Measurements from ENCODE around the gene STARD3.
A peak's percentile ranks its signal among the peaks of the same experiment; 100 is the strongest.

Gene STARD3

DNA sequence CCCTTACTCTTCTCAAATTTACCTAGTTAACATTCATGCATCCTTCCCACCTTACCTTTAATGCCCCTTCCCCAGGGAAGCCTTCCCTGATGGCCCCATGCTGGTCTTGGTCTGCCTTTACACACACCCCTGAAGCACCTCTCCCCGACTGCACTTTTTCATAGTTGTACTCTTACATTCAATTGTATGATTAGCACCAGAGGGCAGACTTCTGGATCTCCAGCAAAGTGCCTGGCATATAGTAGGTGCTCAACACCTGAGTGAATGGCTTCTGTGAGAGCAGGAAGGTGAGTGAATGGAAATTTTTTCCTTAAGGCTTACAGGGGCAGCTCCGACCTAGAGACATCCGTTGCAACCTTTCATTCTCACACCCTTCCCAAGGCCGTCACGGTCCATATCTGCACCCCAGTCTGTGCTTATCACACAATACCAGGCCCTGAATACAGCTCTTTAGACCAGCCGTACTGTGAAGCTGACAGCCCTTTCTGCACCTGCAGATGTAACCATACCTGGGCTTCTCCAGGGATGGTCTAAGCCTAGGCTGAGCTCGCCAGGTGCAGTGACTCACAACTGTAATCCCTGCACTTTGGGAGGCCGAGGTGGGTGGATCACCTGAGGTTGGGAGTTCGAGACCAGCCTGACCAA, 46.5 kb downstream of the STARD3 start:
- no peak for DNase-seq
- Mint-ChIP-seq H3K27me3 (ENCODE audit: low read depth, poor library complexity) (peaks cover 6% of the 10 kb centered on the region), H3K36me3 (ENCODE audit: low read depth) (peaks cover 17% of the 10 kb centered on the region), H3K4me1 (peaks cover 21% of the 10 kb centered on the region), H3K9me3 (no peaks in the 10 kb centered on the region), H3K4me3 (no peak overlapping the region), H3K27ac (no peak overlapping the region)
- no peak for TF ChIP-seq CTCF (IDR thresholded peaks at IDR 0.05)

DNA sequence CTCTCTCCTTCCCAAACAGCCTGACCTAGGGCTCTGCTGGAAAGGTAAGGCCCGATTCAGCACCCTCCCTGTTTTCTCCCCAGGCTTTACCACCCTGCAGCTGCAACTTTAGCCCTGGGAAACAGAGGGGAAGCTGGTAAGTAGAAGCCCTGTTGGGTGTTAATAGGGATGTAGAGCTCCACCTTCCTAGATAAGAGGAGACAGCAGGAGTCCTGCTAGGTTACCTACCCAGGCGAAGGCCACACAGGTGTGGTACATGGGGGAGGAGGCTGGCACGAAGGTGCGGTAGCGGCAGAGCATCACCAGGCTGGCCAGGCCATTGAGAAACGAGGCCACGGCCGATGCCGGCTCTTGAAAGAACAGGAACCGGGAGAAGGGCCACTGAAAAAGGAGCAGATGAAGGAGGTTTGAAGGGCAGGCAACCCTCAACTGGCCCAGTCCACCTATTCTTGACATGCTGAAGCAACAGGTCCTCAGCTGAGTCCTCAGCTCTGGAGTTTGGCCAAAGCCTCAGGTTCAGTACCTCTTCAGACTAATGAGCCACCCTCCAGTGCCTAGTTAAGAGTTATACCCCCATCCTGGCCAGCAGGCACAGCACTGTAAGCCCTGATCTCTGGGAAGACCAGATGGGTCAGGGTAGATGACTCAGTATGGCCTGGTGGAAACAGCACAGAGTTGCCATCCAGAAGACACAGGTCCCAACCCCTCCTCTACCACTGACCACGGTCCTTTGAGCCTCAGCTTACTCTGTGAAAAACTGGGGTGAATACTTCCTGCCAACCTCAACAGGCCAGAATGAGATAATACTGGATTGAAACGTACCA, 47.6 kb downstream of the STARD3 start:
- Mint-ChIP-seq H3K9me3 (no peaks in the 10 kb centered on the region), H3K27me3 (ENCODE audit: low read depth, poor library complexity) (peaks cover 12% of the 10 kb centered on the region), H3K4me1 (peaks cover 22% of the 10 kb centered on the region), H3K27ac (no peak overlapping the region), H3K36me3 (ENCODE audit: low read depth) (peaks cover 17% of the 10 kb centered on the region), H3K4me3 (no peak overlapping the region)
- TF ChIP-seq CTCF (IDR thresholded peaks at IDR 0.05), result no peak
- DNase-seq, result no peak

DNA sequence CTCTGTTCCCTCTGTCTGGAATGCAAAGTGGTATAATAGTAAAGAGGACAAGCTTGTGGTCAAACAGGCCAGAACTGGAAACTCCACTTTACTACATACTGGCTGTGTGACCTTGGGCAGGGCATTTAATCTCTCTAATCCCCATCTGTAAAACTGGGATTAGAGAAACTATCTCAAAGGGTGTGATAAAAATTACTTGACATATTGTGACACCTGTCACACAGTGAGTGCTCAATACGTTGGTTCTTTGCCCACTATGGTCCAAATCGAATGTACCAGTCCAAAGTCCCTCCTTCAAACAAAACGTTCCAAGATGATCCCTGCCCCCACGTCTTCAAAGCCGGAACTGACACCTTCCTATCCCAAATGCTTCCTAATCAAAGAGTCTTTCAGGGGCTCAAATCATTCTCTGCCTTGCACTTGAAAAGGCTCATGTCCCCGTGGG, 50.2 kb downstream of the STARD3 start:
- Mint-ChIP-seq H3K27me3 (ENCODE audit: low read depth, poor library complexity) (peaks cover 22% of the 10 kb centered on the region), H3K27ac (no peak overlapping the region), H3K4me1 (peaks cover 22% of the 10 kb centered on the region), H3K4me3 (peak overlapping the region; percentile 95), H3K36me3 (ENCODE audit: low read depth) (peaks cover 17% of the 10 kb centered on the region), H3K9me3 (no peaks in the 10 kb centered on the region)
- no peak for TF ChIP-seq CTCF (IDR thresholded peaks at IDR 0.05)
- DNase-seq, result no peak

DNA sequence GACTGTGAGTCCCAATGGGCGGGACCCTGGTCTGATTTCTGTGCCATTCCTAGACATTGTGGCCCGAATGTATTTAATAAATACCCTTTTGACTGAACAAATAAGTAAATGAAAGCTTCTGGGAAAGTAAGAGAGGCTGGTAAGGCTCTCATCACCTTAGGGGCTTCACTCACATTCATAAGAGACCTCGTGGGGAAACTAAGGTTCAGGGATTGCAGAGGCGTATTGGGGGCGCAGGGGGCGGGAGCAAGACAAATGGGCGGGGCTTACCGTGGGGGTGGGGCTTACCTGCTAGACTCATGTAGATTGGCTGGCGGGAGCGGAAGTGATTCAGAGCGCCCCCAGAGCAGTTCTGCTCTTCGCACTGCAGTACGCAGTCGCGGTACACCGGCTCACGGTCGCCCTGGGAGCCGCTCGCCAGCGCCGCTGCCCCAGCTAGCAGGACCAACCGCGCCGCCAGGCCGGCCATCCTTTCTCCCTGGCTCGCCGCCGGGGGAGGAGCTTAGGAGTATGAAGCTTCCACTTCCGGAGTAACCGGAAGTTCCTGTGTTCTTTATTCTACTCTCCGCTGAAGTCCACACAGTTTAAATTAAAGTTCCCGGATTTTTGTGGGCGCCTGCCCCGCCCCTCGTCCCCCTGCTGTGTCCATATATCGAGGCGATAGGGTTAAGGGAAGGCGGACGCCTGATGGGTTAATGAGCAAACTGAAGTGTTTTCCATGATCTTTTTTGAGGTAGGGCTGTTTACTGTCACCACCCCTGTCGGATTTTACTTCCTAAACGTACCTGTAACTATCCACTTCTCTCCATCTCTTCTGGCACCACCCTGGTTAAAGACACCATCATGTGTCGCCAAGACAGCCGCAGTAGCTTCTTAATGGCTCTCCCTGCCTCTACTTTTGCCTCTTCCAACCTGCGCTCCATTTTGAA, 50.9 kb downstream of the STARD3 start, which contains the start of gene PGAP3:
PGAP3 (minus strand) TSS at position 512 of the 929 bp plus-strand sequence; CDS start at position 469, 43 bp downstream.
- peak; percentile 88 for DNase-seq
- peaks cover 22% of the 10 kb centered on the region for H3K27me3 Mint-ChIP-seq (ENCODE audit: low read depth, poor library complexity)
- H3K36me3 Mint-ChIP-seq (ENCODE audit: low read depth), result peaks cover 17% of the 10 kb centered on the region
- H3K4me1 Mint-ChIP-seq, result peaks cover 22% of the 10 kb centered on the region
- no peaks in the 10 kb centered on the region for H3K9me3 Mint-ChIP-seq
- TF ChIP-seq CTCF (IDR thresholded peaks at IDR 0.05), result no peak
- peak within 1 kb of the TSS; percentile 95 for H3K4me3 Mint-ChIP-seq
- peak within 1 kb of the TSS; percentile 99 for H3K27ac Mint-ChIP-seq

DNA sequence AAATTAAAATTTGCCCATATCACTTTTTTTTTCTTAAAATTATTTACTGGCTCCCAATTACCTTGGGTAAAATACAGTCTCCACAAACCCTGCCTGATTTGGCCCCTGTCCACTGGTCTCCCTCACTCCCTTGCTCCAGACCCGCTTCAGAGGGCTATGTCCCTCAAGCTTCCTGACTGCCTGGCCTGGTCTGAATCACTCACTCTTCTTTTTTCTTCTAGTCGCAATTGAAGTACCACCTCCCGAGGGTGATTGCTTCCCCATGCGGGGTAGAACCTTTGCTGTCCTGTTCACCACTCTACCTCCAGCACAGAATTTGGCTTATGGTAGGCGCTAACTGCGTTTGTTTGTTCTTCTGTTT, 51.5 kb downstream of the STARD3 start:
- H3K4me1 Mint-ChIP-seq, result peaks cover 22% of the 10 kb centered on the region
- H3K4me3 Mint-ChIP-seq, result peak overlapping the region; percentile 95
- peak overlapping the region; percentile 99 for H3K27ac Mint-ChIP-seq
- H3K27me3 Mint-ChIP-seq (ENCODE audit: low read depth, poor library complexity), result peaks cover 22% of the 10 kb centered on the region
- no peak for DNase-seq
- H3K9me3 Mint-ChIP-seq, result no peaks in the 10 kb centered on the region
- H3K36me3 Mint-ChIP-seq (ENCODE audit: low read depth), result peaks cover 12% of the 10 kb centered on the region
- no peak for TF ChIP-seq CTCF (IDR thresholded peaks at IDR 0.05)
